HL-60 (cell line): Measurements from ENCODE around the gene PSMD3.

ENCODE experiments used
- DNase-seq, 2 experiments: peaks; one replicate each; pipeline ENCODE4 v3.0.0-alpha.2; 2010 to 2020; ENCODE audit warnings: low read depth in 1 of 2, low spot score in 1 of 2
- H3K27ac ChIP-seq: fragments of 250-450 bp; sonication (Bioruptor Pico); replicated peaks from 2 replicates; pipeline ENCODE4 v1.5.1; 2020; ENCODE audit warnings: mild to moderate bottlenecking, moderate library complexity
- H3K27me3 ChIP-seq: fragments of 250-450 bp; sonication (Bioruptor Pico); 2 replicates; pipeline ENCODE4 v1.5.1; 2021; ENCODE audit warnings: mild to moderate bottlenecking, moderate library complexity; ENCODE audit not compliant: insufficient read depth, poor library complexity, severe bottlenecking
- H3K4me3 ChIP-seq: replicated peaks from 2 replicates; pipeline ENCODE4 v1.5.1; 2011; ENCODE audit warnings: mild to moderate bottlenecking, control low read depth, low read length; ENCODE audit not compliant: insufficient read depth
- GABPA ChIP-seq: IDR thresholded peaks from 2 replicates; pipeline ENCODE4 v1.6.1; 2012; ENCODE audit warnings: low read depth
- POLR2AphosphoS5 ChIP-seq: IDR thresholded peaks from 2 replicates; pipeline ENCODE4 v1.6.1; 2012; ENCODE audit warnings: low read depth
- REST ChIP-seq: IDR thresholded peaks from 2 replicates; pipeline ENCODE4 v1.6.1; 2012; ENCODE audit warnings: low read depth; ENCODE audit not compliant: insufficient replicate concordance
- SPI1 ChIP-seq: IDR thresholded peaks from 2 replicates; pipeline ENCODE4 v1.6.1; 2012; ENCODE audit warnings: low read depth, mild to moderate bottlenecking, borderline replicate concordance
- TF ChIP-seq, protein P1 (sequence below): IDR thresholded peaks from one replicate; pipeline ENCODE4 v1.5.1; 2011; ENCODE audit warnings: low read length, control low read depth, inconsistent platforms; ENCODE audit not compliant: insufficient read depth

PSMD3 gene

GRCh38 chr17:39951924-39952679 is 28.5 kb upstream of the PSMD3 start:
- no peak overlapping the region for H3K27ac ChIP-seq
- DNase-seq, result no peak
- H3K4me3 ChIP-seq, result peak overlapping the region; percentile 31
- H3K27me3 ChIP-seq, result no peaks in the 10 kb centered on the region
- TF ChIP-seq POLR2AphosphoS5, result no peak
- TF ChIP-seq REST, result no peak
- TF ChIP-seq, protein P1, sequence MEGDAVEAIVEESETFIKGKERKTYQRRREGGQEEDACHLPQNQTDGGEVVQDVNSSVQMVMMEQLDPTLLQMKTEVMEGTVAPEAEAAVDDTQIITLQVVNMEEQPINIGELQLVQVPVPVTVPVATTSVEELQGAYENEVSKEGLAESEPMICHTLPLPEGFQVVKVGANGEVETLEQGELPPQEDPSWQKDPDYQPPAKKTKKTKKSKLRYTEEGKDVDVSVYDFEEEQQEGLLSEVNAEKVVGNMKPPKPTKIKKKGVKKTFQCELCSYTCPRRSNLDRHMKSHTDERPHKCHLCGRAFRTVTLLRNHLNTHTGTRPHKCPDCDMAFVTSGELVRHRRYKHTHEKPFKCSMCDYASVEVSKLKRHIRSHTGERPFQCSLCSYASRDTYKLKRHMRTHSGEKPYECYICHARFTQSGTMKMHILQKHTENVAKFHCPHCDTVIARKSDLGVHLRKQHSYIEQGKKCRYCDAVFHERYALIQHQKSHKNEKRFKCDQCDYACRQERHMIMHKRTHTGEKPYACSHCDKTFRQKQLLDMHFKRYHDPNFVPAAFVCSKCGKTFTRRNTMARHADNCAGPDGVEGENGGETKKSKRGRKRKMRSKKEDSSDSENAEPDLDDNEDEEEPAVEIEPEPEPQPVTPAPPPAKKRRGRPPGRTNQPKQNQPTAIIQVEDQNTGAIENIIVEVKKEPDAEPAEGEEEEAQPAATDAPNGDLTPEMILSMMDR, result no peak
- no peak for TF ChIP-seq SPI1
- no peak for TF ChIP-seq GABPA

GRCh38 chr17:39952680-39953470 is 27.7 kb upstream of the PSMD3 start:
- H3K27ac ChIP-seq, result no peak overlapping the region
- peak overlapping the region; percentile 60 for H3K4me3 ChIP-seq
- DNase-seq, result peak; percentile 86 to 96
- H3K27me3 ChIP-seq, result no peaks in the 10 kb centered on the region
- TF ChIP-seq GABPA (no peak), POLR2AphosphoS5 (no peak), REST (no peak), SPI1 (no peak)
- TF ChIP-seq, protein P1, result no peak

DNA sequence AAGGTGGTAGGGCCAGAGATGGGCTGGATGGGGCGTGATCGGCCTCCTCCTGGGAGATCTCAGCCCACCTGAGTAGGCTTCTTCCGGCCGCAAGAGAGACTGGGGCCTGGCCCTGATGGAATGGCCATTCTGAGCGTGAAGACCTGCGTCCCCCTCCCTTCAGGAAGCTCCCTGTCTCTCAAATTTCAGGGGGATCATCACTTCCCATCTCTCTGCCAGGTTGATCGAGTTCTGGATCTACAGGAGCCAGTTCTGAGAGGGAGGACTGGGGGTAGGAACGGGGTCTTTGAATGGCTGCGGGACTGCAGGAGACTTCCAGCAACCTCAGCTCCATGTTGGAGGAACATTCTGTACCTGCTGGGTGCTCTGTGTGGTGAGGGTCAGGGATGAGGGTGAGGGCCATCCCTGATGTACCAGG is 27.1 kb upstream of the PSMD3 start:
- TF ChIP-seq SPI1 (no peak), POLR2AphosphoS5 (no peak), REST (no peak), GABPA (no peak)
- TF ChIP-seq, protein P1, result no peak
- Histone ChIP-seq H3K27ac (no peak overlapping the region), H3K4me3 (peak overlapping the region; percentile 60)

More for the DNA sequence above, 27.1 kb upstream of the PSMD3 start:
- H3K27me3 ChIP-seq, result no peaks in the 10 kb centered on the region
- no peak for DNase-seq
